ENCODE results near the gene ITPKA. TPM values are rescaled to one million over a fixed set of nuclear protein-coding genes. Genes with fewer than 3 reads are reported as not detected.
A peak's percentile ranks its signal among the peaks of the same experiment; 100 is the strongest.

The ITPKA gene
- total RNA-seq, 1 experiment from 2014 or later = 10.9 TPM

DNA sequence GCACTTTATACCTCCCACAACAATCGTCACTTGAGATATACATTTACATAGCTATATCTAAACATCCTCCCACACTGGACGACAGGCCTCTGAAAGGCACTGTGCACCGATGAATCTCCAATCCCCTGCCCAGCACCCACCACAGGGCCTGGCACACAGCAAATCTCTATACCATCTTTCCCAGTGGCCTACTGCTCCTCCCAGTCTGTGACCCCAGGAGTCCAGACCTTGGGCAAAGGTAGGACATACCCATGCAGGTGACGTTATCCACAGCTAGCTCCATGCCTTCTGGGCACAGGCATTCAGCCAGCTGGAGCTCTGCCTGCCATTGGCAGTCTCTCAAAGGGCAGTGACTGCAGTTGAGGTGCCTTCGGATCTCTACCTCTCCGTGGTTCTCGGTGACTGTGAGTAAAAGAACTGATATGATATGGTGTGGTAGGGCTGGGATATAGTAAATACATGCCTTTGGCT is 14.2 kb downstream of the ITPKA start:
- no peak for DNase-seq (ENCODE audit: low read depth)

DNA sequence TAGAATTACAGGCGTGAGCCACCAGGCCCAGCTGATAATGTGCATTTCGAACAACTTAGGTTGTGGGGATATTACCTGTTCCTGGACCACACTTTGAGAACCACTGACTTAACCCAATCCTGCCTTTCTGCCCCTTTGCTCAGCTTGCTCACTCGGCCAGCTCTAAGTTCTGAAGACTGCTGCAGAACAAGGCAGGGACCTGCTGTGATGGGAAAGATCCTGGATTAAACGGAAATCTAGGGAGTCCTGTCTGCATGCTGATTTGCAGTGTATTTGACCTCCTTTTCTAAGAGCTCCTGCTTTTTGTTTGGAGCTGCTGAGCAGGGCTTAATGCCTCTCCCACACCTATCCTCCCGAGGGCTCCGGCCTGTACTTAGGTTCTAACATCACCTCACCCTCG is 17.1 kb downstream of the ITPKA start:
- no peak for DNase-seq (ENCODE audit: low read depth)

GRCh38 chr15:41511331-41511898 is 17.7 kb downstream of the ITPKA start:
- DNase-seq (ENCODE audit: low read depth) = no peak

GRCh38 chr15:41511899-41512369 is 18.3 kb downstream of the ITPKA start:
- DNase-seq (ENCODE audit: low read depth) = no peak

GRCh38 chr15:41512512-41512939 is 18.9 kb downstream of the ITPKA start:
- no peak for DNase-seq (ENCODE audit: low read depth)

DNA sequence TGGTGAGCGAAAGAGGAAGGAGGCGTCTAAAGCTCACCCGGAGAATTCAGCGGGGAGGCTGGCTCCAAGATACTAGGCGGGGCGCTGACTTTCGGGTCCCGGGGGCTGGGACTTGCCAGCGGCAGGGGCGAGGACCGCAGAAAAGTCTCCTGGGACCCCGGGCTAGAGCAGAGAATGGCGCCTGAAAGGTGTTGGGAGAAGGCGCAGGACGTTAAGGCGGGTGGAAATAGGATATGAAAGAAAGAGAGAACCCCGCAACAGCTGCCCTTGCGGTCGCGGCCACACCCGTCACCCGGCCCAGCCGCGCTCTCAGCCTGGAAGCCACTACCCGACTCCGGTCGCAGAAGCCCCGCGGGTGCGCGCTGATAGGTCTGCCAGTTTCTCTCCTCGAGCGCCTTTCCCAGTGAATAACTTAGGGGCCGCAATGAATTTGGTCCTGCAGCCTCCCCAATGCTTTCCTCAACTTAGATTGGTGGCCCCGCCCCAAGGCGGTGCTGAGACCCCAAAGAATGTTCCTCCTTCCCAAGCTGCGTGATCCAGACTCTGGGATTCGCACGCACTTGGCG is 19.3 kb downstream of the ITPKA start:
- no peak for DNase-seq (ENCODE audit: low read depth)

DNA sequence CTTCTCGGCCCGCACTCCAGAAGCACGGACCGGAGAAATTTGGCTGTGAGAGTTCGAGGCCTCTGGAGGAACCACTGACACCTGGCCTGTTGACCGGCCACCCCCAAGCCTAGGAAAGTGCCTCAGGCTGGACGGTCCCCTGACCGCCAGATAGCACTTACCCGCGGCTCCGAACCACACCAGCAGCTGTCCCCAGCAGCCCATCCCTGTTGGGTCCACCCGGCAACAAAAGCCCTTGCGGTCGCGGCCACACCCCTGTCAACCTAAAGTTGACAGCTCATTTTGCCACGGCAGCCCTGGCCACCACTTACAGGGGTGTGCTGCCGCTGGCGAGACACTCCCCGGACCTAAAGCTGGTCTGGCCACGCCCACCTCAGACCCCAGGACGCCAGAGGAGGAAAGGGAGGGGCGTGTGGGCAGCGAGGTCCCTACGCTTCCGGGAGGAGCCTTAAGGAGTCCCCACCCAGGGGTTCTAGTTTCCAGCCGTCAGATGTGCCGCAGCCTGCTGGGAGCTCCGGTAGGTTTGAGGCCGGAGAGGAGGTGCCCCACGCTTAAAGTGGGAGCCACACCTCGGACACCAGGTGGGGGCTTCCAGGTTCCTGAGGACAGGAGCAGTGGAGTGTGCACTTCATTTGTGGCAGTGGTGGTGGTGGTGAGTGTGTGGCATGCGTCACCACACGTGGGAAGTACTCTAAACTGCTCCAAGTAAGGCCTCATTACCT is 20.0 kb downstream of the ITPKA start, which contains the start of gene LTK:
LTK (minus strand) TSS at position 322 of the 722 bp plus-strand sequence; CDS start at position 204, 118 bp downstream.
- no peak for DNase-seq (ENCODE audit: low read depth)

- no peak for DNase-seq (ENCODE audit: low read depth)
These were observed 24.3 kb downstream of the ITPKA start for GRCh38 chr15:41517895-41518449.

DNA sequence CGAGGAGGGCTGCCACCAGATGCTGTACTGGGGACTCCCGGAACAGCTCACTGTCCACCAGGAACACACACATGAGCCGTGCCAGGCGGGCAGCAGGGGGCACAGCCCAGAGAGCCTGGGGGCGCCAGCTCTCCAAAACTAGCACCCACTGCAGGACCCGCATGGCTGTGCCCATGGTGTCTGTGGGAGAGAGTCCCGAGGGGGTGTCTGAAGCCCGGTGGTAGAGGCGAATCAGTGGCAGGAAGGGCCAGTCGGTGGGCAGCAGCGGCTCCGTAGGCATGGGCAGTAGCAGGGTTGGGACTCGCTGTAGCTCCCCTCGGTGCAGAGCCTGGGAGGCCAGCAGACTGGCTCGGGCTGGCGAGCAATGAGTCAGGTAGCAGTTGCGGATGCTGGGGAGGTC is 27.0 kb downstream of the ITPKA start:
- DNase-seq (ENCODE audit: low read depth) = no peak

- no peak for DNase-seq (ENCODE audit: low read depth)
These were observed 27.9 kb downstream of the ITPKA start for GRCh38 chr15:41521614-41522013.

- DNase-seq (ENCODE audit: low read depth) = no peak
These were observed 29.4 kb downstream of the ITPKA start for GRCh38 chr15:41523097-41523496.

GRCh38 chr15:41530363-41530956 is 36.8 kb downstream of the ITPKA start:
- no peak for DNase-seq (ENCODE audit: low read depth)

DNA sequence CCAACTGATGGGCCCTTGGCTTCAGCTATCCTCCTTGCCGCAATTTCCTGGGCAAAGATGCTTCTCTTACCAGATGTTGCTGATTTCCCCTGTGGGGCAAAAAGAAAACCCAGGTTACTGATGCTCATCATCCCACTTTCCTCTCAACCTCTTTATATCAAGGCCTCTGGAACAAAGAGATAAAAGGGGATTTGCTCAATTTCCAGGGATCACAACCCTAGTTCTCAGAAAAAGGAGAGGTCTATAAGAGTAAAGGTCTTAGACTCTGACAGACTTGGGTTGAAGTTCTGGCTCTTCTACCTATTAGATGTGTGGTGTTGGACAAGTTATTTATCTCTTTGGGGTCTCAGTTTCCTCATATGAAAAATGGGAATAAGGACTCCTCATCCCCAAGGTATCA is 41.9 kb downstream of the ITPKA start:
- no peak for DNase-seq (ENCODE audit: low read depth)

DNA sequence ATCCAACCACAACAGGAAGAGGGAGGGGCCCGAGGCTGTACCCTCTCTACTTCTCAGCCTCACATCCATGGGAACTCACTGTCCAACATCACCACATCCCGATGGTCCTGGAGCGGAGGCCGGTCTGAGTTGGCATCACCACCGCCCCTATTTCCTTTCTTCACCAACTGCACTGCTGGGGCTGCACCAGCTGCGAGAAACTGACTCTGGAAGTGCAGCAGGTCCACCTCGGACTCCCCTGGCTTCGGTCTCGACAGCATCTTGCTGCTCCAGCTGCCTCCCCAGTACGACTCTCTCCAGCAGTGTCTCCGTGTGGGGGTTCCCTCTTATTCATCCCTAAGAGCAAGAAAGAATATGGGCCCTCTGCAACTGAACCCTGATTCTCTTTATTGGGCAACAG is 43.2 kb downstream of the ITPKA start:
- peak; percentile 42 for DNase-seq (ENCODE audit: low read depth)

GRCh38 chr15:41543521-41543870 is 49.8 kb downstream of the ITPKA start:
- DNase-seq (ENCODE audit: low read depth) = no peak

DNA sequence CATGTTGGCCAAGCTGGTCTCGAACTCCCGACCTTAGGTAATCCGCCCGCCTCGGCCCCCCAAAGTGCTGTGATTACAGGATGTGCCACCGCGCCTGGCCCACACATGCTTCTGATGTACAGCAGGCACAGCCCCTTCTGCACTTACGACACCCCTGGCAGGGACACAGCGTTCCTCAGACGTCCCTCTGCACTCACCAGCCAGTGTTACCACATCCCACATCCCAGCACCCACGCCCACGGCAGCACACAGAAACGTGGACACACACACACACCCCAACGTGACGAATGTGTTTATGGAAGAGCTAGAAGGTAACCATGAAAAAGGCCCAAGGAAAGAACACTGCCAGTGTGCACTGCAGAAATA is 51.0 kb downstream of the ITPKA start:
- no peak for DNase-seq (ENCODE audit: low read depth)

GRCh38 chr15:41545218-41545617 is 51.5 kb downstream of the ITPKA start:
- no peak for DNase-seq (ENCODE audit: low read depth)

DNA sequence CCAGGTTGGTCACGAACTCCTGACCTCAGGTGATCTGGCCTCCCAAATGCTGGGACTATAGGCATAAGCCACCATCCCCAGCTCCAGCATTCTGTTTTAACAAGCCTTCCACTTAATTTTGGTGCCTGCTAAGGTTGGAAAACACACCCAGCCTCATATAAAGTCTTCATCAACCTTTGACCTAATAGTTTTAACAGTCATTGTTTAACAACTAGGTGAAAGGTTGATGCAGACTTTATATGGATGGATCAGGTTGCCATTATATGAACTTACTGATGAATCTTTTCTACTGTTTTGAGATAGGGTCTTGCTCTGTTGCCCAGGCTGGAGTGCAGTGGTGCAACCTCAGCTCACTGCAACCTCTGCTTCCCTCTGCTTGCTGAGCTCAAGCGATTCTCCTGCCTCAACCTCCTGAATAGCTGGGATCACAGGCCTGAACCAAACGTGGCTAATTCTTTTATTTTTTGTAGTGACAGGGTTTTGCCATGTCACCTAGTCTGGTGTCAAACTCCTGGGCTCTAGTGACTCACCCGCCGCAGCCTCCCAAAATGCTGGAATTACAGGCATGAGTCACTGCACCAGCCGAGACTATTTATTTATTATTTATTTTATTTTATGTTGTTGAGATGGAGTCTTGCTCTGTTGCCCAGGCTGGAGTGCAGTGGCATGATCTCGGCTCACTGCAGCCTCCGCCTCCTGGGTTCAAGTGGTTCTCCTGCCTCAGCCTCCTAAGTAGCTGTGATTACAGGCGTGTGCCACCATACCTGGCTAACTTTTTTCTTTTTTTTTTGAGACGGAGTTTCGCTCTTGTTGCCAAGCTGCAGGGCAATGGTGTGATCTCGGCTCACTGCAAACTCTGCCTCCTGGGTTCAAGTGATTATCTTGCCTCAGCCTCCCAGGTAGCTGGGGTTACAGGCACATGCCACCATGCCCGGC is 53.4 kb downstream of the ITPKA start:
- peak; percentile 78 for DNase-seq (ENCODE audit: low read depth)

DNA sequence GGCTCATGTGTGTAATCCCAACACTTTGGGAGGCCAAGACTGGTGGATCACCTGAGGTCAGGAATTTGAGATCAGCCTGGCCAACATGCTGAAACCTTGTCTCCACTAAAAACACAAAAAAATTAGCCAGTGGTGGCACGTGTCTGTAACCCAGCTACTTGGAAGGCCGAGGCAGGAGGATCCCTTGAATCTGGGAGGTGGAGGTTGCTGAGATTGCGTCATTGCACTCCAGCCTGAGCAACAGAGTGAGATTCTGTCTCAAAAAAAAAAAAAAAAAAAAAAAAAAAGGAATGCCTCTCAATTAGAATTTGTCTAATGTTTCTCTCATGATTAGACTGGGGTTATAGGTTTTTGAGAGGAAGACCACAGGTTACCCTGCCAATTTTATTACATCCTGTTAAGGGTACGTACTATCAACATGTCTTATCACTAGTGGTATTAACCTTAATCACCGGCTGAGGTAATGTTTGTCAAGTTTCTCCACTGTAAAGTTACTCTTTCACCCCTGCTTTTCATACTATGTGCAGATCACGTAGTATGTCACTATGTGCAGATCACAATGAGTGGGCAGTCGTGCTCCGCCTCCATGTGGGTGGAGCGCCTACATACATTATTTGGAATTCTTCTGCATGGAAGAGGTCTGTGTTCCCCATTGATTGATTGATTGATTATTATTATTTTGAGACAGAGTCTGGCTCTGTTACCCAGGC is 56.5 kb downstream of the ITPKA start:
- no peak for DNase-seq (ENCODE audit: low read depth)

Measured in HT1080 (cell line).